Measurements from ENCODE around the gene HMG20A. TPM values are rescaled to one million over a fixed set of nuclear protein-coding genes. Genes with fewer than 3 reads are reported as not detected.

HMG20A gene
- polyA plus RNA-seq, 1 donor from 2014 or later, result 52.2 TPM

DNA sequence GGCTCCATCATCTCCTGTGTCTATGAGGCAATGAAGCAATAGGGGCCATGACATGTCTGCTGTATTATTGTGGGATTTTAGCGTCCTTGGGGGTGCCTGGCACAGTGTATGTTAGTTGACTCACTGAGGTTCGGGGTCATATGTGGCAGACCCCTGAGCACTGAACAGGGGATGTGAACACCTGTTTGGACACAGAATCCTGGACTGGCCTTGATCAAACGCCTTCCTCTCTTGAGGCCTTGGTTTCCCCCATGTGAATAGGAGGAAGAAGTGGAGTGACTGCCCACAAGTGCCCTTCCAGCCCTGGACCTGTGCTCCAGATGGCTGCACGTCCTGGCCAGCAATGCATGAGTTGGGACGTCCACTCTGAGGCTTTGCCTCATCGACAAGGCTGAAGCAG lies 84.2 kb downstream of the HMG20A start:
- no peak overlapping the region for H3K4me3 ChIP-seq (ENCODE audit: low read length)
- no peak overlapping the region for H3K27ac ChIP-seq (ENCODE audit: low read length)
- no peaks in the 10 kb centered on the region for H3K36me3 ChIP-seq (ENCODE audit: insufficient read depth, low read length)
- H3K79me2 ChIP-seq (replicated peaks; ENCODE audit: insufficient read depth, low read length), result no peaks in the 10 kb centered on the region
- no peaks in the 10 kb centered on the region for H3F3A ChIP-seq (ENCODE audit: insufficient read depth, low read length, poor library complexity, severe bottlenecking)
- no peaks in the 10 kb centered on the region for H3K9me2 ChIP-seq (ENCODE audit: insufficient read depth, low read length)
- H3K9ac ChIP-seq (ENCODE audit: low read length), result no peak overlapping the region
- TF ChIP-seq EZH2 (IDR thresholded peaks at IDR 0.05; ENCODE audit: borderline replicate concordance, insufficient read depth, low read length, poor library complexity, severe bottlenecking), result no peak
- TF ChIP-seq SMC3 (conservative IDR thresholded peaks at IDR 0.05; ENCODE audit: poor library complexity), result no peak
- no peak for TF ChIP-seq POLR2AphosphoS5 (IDR thresholded peaks at IDR 0.05)
- TF ChIP-seq, protein P1, sequence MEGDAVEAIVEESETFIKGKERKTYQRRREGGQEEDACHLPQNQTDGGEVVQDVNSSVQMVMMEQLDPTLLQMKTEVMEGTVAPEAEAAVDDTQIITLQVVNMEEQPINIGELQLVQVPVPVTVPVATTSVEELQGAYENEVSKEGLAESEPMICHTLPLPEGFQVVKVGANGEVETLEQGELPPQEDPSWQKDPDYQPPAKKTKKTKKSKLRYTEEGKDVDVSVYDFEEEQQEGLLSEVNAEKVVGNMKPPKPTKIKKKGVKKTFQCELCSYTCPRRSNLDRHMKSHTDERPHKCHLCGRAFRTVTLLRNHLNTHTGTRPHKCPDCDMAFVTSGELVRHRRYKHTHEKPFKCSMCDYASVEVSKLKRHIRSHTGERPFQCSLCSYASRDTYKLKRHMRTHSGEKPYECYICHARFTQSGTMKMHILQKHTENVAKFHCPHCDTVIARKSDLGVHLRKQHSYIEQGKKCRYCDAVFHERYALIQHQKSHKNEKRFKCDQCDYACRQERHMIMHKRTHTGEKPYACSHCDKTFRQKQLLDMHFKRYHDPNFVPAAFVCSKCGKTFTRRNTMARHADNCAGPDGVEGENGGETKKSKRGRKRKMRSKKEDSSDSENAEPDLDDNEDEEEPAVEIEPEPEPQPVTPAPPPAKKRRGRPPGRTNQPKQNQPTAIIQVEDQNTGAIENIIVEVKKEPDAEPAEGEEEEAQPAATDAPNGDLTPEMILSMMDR (IDR thresholded peaks at IDR 0.05; ENCODE audit: poor library complexity, severe bottlenecking), result no peak
- TF ChIP-seq EP300 (conservative IDR thresholded peaks at IDR 0.05; ENCODE audit: poor library complexity, severe bottlenecking), result no peak
- TF ChIP-seq RAD21 (conservative IDR thresholded peaks at IDR 0.05), result no peak
- TF ChIP-seq, protein P2, sequence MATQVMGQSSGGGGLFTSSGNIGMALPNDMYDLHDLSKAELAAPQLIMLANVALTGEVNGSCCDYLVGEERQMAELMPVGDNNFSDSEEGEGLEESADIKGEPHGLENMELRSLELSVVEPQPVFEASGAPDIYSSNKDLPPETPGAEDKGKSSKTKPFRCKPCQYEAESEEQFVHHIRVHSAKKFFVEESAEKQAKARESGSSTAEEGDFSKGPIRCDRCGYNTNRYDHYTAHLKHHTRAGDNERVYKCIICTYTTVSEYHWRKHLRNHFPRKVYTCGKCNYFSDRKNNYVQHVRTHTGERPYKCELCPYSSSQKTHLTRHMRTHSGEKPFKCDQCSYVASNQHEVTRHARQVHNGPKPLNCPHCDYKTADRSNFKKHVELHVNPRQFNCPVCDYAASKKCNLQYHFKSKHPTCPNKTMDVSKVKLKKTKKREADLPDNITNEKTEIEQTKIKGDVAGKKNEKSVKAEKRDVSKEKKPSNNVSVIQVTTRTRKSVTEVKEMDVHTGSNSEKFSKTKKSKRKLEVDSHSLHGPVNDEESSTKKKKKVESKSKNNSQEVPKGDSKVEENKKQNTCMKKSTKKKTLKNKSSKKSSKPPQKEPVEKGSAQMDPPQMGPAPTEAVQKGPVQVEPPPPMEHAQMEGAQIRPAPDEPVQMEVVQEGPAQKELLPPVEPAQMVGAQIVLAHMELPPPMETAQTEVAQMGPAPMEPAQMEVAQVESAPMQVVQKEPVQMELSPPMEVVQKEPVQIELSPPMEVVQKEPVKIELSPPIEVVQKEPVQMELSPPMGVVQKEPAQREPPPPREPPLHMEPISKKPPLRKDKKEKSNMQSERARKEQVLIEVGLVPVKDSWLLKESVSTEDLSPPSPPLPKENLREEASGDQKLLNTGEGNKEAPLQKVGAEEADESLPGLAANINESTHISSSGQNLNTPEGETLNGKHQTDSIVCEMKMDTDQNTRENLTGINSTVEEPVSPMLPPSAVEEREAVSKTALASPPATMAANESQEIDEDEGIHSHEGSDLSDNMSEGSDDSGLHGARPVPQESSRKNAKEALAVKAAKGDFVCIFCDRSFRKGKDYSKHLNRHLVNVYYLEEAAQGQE (IDR thresholded peaks at IDR 0.05; ENCODE audit: borderline replicate concordance), result no peak
- no peak for TF ChIP-seq MXI1 (conservative IDR thresholded peaks at IDR 0.05; ENCODE audit: poor library complexity, severe bottlenecking)
- no peak for TF ChIP-seq TAF1 (IDR thresholded peaks at IDR 0.05; ENCODE audit: low read depth)
- H2AFZ ChIP-seq (ENCODE audit: low read depth, low read length), result no peak overlapping the region
- no peaks in the 10 kb centered on the region for H3K27me3 ChIP-seq (ENCODE audit: insufficient read depth, low read depth, low read length)
- H3K4me2 ChIP-seq (ENCODE audit: low read length), result no peak overlapping the region
- H4K20me1 ChIP-seq (ENCODE audit: insufficient read depth), result no peaks in the 10 kb centered on the region
- H3K9me3 ChIP-seq (ENCODE audit: low read length), result no peaks in the 10 kb centered on the region

DNA sequence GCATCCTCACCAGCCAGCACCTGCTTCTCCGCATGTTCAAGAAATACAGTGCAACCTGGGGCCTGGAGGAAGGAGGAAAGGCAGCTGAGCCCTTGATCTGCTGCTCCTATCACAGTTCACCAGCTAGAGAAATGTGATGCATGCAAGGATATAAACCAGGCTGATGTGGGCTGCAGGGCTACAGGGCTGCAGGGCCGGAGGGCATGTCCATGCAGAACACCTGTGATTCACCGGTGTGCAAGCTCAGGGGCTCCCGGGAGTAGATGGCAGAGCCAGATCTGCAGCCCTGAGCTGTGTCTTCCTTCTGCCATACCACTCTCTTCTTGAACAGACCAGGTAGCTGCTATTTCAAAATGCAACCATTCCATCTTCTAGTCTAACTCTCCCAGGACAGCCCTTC lies 84.9 kb downstream of the HMG20A start:
- no peak overlapping the region for H3K4me2 ChIP-seq (ENCODE audit: low read length)
- H2AFZ ChIP-seq (ENCODE audit: low read depth, low read length), result no peak overlapping the region
- H3K9me3 ChIP-seq (ENCODE audit: low read length), result no peaks in the 10 kb centered on the region
- no peaks in the 10 kb centered on the region for H3K36me3 ChIP-seq (ENCODE audit: insufficient read depth, low read length)
- no peak overlapping the region for H3K4me3 ChIP-seq (ENCODE audit: low read length)
- no peak overlapping the region for H3K27ac ChIP-seq (ENCODE audit: low read length)
- TF ChIP-seq, protein P2 (IDR thresholded peaks at IDR 0.05; ENCODE audit: borderline replicate concordance), result no peak
- H3K9ac ChIP-seq (ENCODE audit: low read length), result no peak overlapping the region
- H4K20me1 ChIP-seq (ENCODE audit: insufficient read depth), result no peaks in the 10 kb centered on the region
- H3F3A ChIP-seq (ENCODE audit: insufficient read depth, low read length, poor library complexity, severe bottlenecking), result no peaks in the 10 kb centered on the region
- H3K79me2 ChIP-seq (replicated peaks; ENCODE audit: insufficient read depth, low read length), result no peaks in the 10 kb centered on the region
- H3K27me3 ChIP-seq (ENCODE audit: insufficient read depth, low read depth, low read length), result no peaks in the 10 kb centered on the region
- H3K9me2 ChIP-seq (ENCODE audit: insufficient read depth, low read length), result no peaks in the 10 kb centered on the region
